Upper lobe of left lung (tissue), 4 donors: Measurements from ENCODE around the gene MAD1L1.

Experiments
- POLR2A ChIP-seq, 4 donors: fragments of 450-650 bp; IDR thresholded peaks; one replicate each; pipeline ENCODE4 v1.5.1; 2016 to 2017; ENCODE audit warnings: antibody characterized with exemption in 4 of 4, mild to moderate bottlenecking in 2 of 4
- POLR2AphosphoS5 ChIP-seq, 2 donors: sonication (generic); formaldehyde crosslinking; IDR thresholded peaks; one replicate each; pipeline ENCODE4 v1.5.1; 2017; ENCODE audit warnings: antibody characterized with exemption in 2 of 2
- TF ChIP-seq, protein P1 (sequence below), 6 experiments: fragments of 450-650 bp in 4 of 6; fragments of 200-600 bp in 2 of 6; sonication (generic) in 2 of 6; IDR thresholded peaks; one replicate each; pipeline ENCODE4 v1.5.1; 2016 to 2019; ENCODE audit warnings: antibody characterized with exemption in 6 of 6

DNA sequence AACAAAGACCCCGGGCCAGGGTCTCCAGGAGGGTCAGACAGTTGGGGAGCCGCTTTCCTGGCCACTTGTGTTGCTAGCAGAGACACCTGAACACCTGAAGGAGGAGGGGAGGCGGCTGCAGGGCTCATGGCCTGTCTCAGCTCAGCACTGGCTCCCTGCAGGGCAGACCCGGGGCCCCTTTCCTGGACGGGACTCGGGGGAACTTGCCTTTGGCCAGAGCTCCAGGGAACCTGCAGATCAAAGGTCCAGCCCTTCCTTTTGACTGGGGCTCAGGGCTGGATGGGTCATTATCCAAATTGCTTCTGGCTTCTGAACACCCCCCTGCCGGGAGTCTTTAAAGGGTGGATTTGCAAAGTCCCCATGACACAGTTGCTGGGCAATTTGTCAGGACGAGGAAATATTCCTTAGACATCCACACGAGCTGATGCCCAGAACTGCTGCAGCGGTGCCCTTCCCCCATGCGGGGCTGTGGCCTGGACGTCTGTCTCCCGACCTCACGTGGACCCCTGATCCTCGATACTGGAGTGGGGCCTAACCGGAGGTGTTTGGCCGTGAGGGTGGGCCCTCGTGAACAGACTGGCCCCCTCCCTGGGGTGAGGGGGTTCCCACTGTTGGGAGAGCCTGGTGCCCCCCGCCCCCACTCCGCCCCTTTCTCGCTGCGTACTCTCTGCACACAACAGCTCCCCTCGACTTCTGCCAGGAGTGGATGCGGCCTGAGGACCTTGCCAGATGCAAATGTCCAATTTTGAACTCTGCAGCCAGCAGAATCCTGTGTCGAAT lies 368.4 kb downstream of the MAD1L1 start:
- TF ChIP-seq POLR2AphosphoS5 (IDR thresholded peaks at IDR 0.05): no peak
- TF ChIP-seq POLR2A (IDR thresholded peaks at IDR 0.05): no peak
- TF ChIP-seq, protein P1, sequence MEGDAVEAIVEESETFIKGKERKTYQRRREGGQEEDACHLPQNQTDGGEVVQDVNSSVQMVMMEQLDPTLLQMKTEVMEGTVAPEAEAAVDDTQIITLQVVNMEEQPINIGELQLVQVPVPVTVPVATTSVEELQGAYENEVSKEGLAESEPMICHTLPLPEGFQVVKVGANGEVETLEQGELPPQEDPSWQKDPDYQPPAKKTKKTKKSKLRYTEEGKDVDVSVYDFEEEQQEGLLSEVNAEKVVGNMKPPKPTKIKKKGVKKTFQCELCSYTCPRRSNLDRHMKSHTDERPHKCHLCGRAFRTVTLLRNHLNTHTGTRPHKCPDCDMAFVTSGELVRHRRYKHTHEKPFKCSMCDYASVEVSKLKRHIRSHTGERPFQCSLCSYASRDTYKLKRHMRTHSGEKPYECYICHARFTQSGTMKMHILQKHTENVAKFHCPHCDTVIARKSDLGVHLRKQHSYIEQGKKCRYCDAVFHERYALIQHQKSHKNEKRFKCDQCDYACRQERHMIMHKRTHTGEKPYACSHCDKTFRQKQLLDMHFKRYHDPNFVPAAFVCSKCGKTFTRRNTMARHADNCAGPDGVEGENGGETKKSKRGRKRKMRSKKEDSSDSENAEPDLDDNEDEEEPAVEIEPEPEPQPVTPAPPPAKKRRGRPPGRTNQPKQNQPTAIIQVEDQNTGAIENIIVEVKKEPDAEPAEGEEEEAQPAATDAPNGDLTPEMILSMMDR (IDR thresholded peaks at IDR 0.05): no peak
